GM19025 (cell line): Measurements from ENCODE around the gene CANT1.

Experiments used
- ATAC-seq: cut with Tn5 transposase; IDR thresholded peaks from one replicate; pipeline ENCODE4 v1.9.1; 2021; ENCODE audit warnings: mild to moderate bottlenecking, low read depth, moderate library complexity; ENCODE audit not compliant: unreplicated experiment

Gene CANT1

GRCh38 chr17:79009397-79010303 is at the start of gene CANT1:
Gene CANT1 (minus strand): TSS chr17:79009764. CDS start chr17:78997622, 12,142 bp downstream.
- peak; percentile 86 for ATAC-seq

GRCh38 chr17:79057737-79058385 is 48.3 kb upstream of the CANT1 start:
- ATAC-seq = no peak

- no peak for ATAC-seq
Observed at GRCh38 chr17:79055197-79055596, 45.6 kb upstream of the CANT1 start.

DNA sequence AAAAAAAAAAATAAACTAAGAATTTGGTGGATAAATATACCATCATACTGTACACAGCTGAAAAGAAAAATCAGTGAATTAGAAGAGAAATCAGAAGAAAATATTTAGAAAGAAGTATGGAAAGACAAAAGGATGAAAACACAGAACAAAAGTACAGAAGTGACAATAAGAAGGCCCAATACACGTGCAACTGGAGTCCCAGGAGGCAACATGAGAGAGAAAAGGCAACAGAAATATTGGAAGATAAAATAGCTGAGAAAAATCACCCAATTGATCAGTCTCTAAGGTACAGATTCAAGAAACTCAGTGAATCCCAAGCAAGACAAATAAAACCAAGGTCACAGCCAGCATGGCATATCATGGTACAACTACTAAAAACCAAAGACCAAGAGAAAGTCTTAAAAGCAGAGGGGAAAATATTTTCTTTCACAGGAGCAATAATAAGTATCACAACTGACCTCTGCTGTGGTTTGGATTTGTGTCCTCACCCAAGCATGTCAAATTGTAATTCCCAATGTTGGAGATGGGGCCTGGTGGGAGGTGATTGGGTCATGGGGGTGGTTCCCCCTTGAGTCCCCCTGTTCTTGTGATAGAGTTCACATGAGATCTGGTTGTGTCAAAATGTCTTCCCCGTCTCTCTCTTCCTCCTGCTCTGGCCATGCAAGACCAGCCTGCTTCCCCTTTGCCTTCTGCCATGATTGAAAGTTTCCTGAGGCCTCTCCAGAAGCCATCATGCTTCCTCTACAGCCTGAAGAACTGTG is 44.8 kb upstream of the CANT1 start:
- no peak for ATAC-seq

DNA sequence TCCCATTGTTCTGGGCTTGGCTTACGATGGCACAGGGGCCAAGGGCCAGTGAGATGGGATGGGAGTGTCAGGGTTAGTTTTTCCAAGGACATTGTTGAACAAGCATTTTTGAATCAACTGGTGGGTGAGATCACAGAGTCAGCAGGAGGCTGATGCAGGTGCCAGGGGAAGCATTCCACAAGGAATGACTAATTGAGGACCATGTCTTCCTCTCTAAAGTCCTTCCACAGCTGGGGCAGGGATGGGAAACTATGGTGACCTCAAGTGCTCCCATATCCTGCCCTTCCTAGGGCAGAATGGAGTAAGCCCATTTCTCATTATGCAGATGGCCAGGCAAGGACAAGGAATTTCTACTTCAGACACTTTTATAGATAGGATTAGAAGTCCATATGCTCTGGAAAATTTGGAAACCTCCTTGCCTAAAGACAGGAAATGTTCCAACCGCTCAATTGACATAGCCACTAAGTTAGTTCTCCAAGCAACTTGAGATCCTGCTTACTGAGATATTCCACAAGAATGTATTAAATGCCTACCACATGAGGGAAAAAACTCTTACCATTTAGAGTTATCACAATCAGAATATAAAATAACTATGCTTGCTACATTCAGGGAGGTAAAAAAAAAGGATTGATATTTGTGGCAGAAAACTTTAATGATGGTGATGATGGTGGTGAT is 43.8 kb upstream of the CANT1 start:
- no peak for ATAC-seq

DNA sequence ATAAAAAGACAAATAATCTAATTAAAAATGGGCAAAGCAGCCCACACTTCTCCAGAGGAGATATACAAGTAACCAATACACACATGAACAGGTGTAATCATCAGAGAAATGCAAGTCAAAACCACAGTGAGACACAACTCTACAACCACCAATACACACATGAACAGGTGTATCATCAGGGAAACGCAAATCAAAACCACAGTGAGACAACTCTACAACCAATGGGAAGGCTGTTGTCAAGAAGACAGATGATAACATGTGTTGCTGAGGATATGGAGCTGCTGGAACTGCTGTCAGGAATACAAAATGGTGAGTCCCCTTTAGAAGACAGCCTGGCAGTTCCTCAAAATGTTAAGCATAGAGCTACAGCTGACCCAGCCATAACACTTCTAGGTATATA is 42.6 kb upstream of the CANT1 start:
- ATAC-seq = no peak

DNA sequence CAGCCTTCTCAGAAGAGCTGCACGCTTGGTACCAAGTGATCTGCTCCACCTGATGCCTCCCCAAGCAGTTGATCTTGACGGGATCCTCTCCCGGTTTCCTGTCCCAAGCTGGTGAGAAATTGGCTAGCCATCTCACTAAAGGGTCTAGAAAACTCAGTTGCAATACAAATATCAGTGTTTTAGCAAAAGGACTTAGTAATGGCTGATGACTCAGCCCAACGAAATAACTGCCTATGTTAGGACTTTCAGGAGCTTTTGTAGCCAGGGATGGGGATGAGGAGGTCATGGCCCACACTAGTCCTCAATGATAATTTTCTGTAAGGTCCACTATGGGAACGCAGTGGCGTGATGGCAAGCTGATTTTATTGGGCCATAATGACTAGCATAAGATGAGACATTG is 41.7 kb upstream of the CANT1 start:
- ATAC-seq = no peak

GRCh38 chr17:79050551-79050950 is 41.0 kb upstream of the CANT1 start:
- no peak for ATAC-seq

DNA sequence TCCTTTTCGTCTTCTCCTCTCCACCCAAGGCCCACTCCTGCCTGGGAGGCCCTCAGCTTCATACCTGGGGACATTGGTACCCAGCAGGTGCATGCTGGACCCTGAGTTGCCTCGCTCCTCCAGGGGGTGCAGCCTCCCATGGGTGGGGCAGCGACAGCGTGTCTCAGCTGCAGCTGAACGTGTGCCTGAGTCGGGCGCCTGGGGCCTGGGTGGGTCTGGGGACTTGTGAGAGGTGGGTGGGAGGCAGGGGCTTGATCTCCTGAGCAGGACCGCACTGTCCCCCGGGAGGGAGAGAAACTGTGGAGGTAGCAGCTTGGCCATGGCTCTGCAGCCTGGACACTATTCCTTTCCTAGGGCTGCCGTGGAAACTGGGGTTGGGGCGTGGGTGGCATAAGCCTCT is 40.3 kb upstream of the CANT1 start:
- ATAC-seq = no peak

DNA sequence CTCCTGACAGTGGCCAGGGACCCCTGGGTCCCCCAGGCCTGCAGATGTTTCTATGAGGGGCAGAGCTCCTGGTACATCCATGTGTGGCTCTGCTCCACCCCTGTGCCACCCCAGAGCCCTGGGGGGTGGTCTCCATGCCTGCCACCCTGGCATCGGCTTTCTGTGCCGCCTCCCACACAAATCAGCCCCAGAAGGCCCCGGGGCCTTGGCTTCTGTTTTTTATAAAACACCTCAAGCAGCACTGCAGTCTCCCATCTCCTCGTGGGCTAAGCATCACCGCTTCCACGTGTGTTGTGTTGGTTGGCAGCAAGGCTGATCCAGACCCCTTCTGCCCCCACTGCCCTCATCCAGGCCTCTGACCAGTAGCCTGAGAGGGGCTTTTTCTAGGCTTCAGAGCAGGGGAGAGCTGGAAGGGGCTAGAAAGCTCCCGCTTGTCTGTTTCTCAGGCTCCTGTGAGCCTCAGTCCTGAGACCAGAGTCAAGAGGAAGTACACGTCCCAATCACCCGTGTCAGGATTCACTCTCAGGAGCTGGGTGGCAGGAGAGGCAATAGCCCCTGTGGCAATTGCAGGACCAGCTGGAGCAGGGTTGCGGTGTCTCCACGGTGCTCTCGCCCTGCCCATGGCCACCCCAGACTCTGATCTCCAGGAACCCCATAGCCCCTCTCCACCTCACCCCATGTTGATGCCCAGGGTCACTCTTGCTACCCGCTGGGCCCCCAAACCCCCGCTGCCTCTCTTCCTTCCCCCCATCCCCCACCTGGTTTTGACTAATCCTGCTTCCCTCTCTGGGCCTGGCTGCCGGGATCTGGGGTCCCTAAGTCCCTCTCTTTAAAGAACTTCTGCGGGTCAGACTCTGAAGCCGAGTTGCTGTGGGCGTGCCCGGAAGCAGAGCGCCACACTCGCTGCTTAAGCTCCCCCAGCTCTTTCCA is 39.5 kb upstream of the CANT1 start:
- ATAC-seq = no peak

- no peak for ATAC-seq
Observed at GRCh38 chr17:79047923-79048825, 38.6 kb upstream of the CANT1 start.

- no peak for ATAC-seq
Observed at GRCh38 chr17:79047291-79047920, 37.8 kb upstream of the CANT1 start.

- ATAC-seq = no peak
Observed at GRCh38 chr17:79046916-79047280, 37.3 kb upstream of the CANT1 start.

- no peak for ATAC-seq
Observed at GRCh38 chr17:79046197-79046915, 36.8 kb upstream of the CANT1 start.

DNA sequence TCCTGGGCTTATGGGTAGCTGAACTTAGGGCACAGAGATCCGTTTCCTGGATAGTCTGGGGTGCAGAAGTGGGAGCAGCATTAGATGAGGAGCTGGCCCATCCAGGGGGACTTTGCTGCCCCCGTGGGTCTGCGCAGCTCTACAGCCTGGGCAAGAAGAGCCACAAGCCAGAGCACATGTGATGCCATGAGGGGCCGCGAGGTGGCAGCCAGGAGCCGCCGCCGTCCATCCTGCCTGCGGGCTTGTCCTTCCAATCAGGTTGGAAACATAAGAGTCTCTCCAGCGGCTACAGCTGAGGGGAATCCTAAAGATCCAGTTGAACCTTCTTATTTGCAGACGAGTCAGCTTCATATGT is 36.3 kb upstream of the CANT1 start:
- ATAC-seq = no peak

- no peak for ATAC-seq
Observed at GRCh38 chr17:79045001-79045729, 35.6 kb upstream of the CANT1 start.

DNA sequence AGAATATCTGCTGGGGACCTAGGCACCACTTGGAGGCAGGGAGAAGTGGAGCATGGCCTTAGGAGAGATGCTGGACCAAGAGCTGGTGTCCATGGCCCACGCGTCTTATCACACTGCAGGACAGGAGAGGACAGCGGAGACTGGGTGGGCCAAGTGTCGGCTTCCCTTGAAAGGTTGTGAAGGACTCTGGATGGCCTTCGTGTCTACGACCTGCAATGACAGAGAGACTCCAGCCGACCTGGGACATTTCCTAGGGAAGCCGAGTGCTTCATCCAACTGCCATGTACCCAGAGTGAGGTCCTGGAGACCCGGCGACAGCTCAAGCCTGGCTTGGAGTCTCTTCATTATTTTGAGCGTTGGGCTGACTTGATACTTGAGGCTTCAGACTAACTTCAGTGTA is 34.9 kb upstream of the CANT1 start:
- no peak for ATAC-seq
